Large intestine (tissue), 12 donors: Measurements from ENCODE around the gene KCNJ11. TPM values are rescaled to one million over a fixed set of nuclear protein-coding genes. Genes with fewer than 3 reads are reported as not detected.
"Not testable (repeated sequence)": the region's sequence is repeated elsewhere in the genome, so short reads cannot be mapped to it uniquely, and the experiment has no call there.

Experiments
- DNase-seq, 2 donors: peaks; one replicate each; pipeline versions ENCODE4 v3.0.0 to v3.0.0-alpha.2; 2013
- H3K27ac ChIP-seq: one replicate; pipeline ENCODE4 v1.5.1; 2013; ENCODE audit warnings: low read length
- H3K27me3 ChIP-seq: 2 replicates; pipeline ENCODE4 v1.6.1; 2013; ENCODE audit warnings: low read length; ENCODE audit not compliant: control insufficient read depth, insufficient read depth
- H3K36me3 ChIP-seq: 2 replicates; pipeline ENCODE4 v1.6.1; 2013; ENCODE audit warnings: low read length; ENCODE audit not compliant: control insufficient read depth, insufficient read depth
- H3K4me1 ChIP-seq: one replicate; pipeline ENCODE4 v1.6.1; 2013; ENCODE audit warnings: low read length; ENCODE audit not compliant: control insufficient read depth, insufficient read depth
- H3K4me3 ChIP-seq: one replicate; pipeline ENCODE4 v1.5.1; 2013; ENCODE audit warnings: low read length
- H3K9me3 ChIP-seq: one replicate; pipeline ENCODE4 v1.6.1; 2013; ENCODE audit warnings: mild to moderate bottlenecking, low read depth, low read length, moderate library complexity; ENCODE audit not compliant: control insufficient read depth
- WGBS: methylation state at CpG from one replicate; pipeline ENCODE4 v1.1.5; 2013; ENCODE audit warnings: low lambda C conversion rate; ENCODE audit not compliant: insufficient coverage; 5-methylcytosine and 5-hydroxymethylcytosine counted together
- long read RNA-seq, 11 donors: transcript quantifications; one replicate each; lab custom pipeline, GENCODE V29; 2026
- polyA plus RNA-seq: library from polyadenylated mRNA; unstranded; fragments of 120-200 nt; gene quantifications from one replicate; pipeline ENCODE4 v1.2.1, GENCODE V29; 2013

Gene KCNJ11
- 5.4 TPM for polyA plus RNA-seq
- long read RNA-seq, donor 1, transcript KCNJ11-201 (1 exons, 2,801 nt): major isoform, 6 of 6 reads
- long read RNA-seq, donor 1, partial matches to known transcripts: 0 of 6 reads
- long read RNA-seq, donor 1, other reads (novel, unspliced or antisense): 0 of 6 reads
- long read RNA-seq, donor 2, partial matches to known transcripts: 0 of 3 reads
- long read RNA-seq, donor 2, other reads (novel, unspliced or antisense): 0 of 3 reads
- long read RNA-seq, donor 3: 0 reads
- long read RNA-seq, donor 4: 0 reads
- long read RNA-seq, donor 5, partial matches to known transcripts: 0 of 1 reads
- long read RNA-seq, donor 5, other reads (novel, unspliced or antisense): 0 of 1 reads
- long read RNA-seq, donor 6, partial matches to known transcripts: 0 of 2 reads
- long read RNA-seq, donor 6, other reads (novel, unspliced or antisense): 0 of 2 reads
- long read RNA-seq, donor 7, partial matches to known transcripts: 0 of 1 reads
- long read RNA-seq, donor 7, other reads (novel, unspliced or antisense): 0 of 1 reads
- long read RNA-seq, donor 8, partial matches to known transcripts: 0 of 1 reads
- long read RNA-seq, donor 8, other reads (novel, unspliced or antisense): 0 of 1 reads
- long read RNA-seq, donor 9, partial matches to known transcripts: 0 of 1 reads
- long read RNA-seq, donor 9, other reads (novel, unspliced or antisense): 0 of 1 reads
- long read RNA-seq, donor 10, partial matches to known transcripts: 0 of 3 reads
- long read RNA-seq, donor 10, other reads (novel, unspliced or antisense): 0 of 3 reads
- long read RNA-seq, donor 11, partial matches to known transcripts: 0 of 1 reads
- long read RNA-seq, donor 11, other reads (novel, unspliced or antisense): 0 of 1 reads

DNA sequence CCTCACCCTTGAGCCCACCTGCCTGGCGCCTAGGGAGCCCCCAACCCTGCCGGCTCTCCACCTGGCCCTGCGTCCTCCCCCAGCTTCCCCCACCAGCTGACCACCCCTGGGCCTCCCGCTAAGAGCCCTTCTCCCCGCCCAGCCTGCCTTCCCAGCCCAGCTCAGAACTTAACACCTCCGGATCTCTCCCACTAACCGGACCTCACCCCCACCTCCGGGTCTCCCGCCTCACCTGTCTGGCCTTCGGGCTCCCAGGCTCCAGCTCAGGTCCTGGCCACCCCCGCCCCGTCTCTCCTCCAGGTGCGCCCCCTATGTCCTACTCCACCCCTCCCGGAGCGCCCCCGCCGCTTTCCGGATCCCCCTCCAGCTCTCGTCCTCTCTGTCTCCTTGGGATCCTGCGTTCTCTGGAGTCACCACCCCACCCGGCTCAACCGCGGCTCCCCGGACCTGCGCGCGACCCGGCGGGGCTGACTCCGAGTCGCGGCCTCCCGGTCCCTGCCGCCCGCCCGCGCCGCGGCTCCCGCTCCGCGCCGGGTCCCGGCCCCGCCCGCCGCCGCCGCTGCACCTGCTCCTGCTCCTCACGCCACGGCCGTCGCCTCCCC is at the start of gene KCNJ11:
Gene KCNJ11 (minus strand): TSS at position 51 of the 602 bp plus-strand sequence. CDS start 568 bp downstream, outside the sequence.
- peaks cover 2% of the 10 kb centered on the region for H3K27me3 ChIP-seq
- WGBS: no CpG with 5 or more reads among the region's 53 CpGs
- no peak for DNase-seq
- peaks cover 2% of the 10 kb centered on the region for H3K9me3 ChIP-seq
- H3K27ac ChIP-seq: peak within 1 kb of the TSS; percentile 44
- no peaks in the 10 kb centered on the region for H3K36me3 ChIP-seq
- H3K4me3 ChIP-seq: peak within 1 kb of the TSS; percentile 61
- H3K4me1 ChIP-seq: no peaks in the 10 kb centered on the region

DNA sequence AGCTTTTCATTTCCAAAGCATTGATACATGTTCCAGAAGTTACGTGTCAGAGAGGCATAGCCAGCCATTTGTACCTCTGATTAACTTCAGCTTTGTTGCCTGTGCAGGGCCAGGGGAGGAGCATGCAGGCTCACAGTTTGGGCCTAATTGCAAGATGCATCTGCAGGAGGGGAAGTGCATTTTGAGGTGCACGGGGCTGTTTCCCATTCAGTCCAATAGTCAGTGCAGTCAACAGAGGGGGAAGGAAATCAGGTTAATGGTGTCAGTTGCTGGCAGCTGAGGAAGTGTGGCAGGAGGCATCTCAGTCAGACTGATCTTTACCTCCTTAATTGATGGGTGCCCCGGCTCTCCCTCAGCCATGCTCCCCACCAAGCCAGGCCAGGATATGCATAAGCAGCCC is 48.9 kb upstream of the KCNJ11 start:
- H3K4me3 ChIP-seq: no peak overlapping the region
- peaks cover 10% of the 10 kb centered on the region for H3K4me1 ChIP-seq
- no CpG with 5 or more reads among the region's 3 CpGs for WGBS
- no peak overlapping the region for H3K27ac ChIP-seq
- DNase-seq: no peak
- no peaks in the 10 kb centered on the region for H3K9me3 ChIP-seq
- no peaks in the 10 kb centered on the region for H3K36me3 ChIP-seq
- no peaks in the 10 kb centered on the region for H3K27me3 ChIP-seq

DNA sequence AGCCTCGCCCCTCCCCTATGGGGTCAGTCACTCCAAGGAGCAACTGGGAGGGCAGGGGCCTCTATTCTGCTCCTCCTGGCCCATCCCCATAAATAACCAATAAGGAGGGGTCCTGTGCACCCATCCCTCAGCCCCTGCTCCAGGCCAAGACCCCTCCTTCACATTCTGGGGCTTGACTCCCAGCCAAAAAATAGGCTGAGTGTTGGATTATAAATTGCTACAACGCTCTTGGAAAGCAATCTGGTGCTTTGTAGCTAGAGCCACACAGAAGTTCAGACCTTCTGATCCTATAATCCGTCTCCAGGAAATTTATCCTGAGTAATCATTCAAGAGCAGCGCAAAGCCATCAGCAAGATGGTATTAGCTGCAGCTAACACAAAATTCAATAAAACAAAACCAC is 45.6 kb upstream of the KCNJ11 start:
- Histone ChIP-seq H3K4me3 (no peak overlapping the region), H3K27ac (no peak overlapping the region), H3K9me3 (no peaks in the 10 kb centered on the region), H3K27me3 (no peaks in the 10 kb centered on the region), H3K36me3 (no peaks in the 10 kb centered on the region), H3K4me1 (peaks cover 3% of the 10 kb centered on the region)
- 100% methylated on average over 1 of the region's 4 CpGs for WGBS
- DNase-seq: no peak

DNA sequence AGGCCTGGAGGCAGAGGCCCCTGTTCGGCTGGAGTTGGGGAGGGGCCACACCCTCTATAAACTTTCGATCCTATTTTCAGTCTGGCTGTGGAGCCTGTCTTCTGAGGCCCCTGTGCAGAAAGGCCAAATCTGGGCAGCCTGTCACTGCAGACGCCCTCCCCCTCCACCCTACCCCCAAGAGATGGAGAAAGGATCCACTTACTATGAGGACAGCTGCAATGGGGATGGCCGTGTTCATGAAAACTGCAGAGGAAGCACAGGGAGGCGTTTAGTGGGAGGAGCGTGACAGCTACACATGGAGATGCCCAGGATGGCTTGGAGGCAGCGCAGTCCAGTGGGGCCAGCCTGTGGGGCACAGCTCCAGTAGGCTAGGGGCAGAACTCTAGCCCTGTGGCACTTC is 43.5 kb upstream of the KCNJ11 start:
- H3K36me3 ChIP-seq: no peaks in the 10 kb centered on the region
- H3K27me3 ChIP-seq: no peaks in the 10 kb centered on the region
- no CpG with 5 or more reads among the region's 7 CpGs for WGBS
- DNase-seq: no peak
- no peak overlapping the region for H3K4me3 ChIP-seq
- H3K4me1 ChIP-seq: no peaks in the 10 kb centered on the region
- H3K9me3 ChIP-seq: no peaks in the 10 kb centered on the region
- H3K27ac ChIP-seq: no peak overlapping the region

DNA sequence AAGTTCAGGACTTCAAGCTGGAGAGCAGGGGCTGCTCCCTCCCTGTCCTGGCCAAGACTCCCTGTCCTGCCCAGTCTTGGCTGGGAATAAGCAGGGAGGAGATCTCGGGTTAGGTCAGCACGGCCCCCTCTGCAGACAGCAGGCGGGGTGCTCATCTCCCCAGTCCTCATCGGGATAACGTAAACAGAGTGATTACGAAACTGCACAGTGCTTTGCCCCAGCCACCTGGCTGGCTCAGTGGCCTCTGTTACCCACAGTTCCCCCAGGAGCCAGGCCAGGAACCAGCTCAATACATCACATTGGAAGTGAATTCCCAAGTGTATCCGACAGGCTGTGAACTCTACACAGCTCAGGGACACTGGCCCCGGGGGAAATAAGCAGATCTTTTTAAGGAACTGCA is 42.7 kb upstream of the KCNJ11 start:
- no peak overlapping the region for H3K27ac ChIP-seq
- H3K9me3 ChIP-seq: no peaks in the 10 kb centered on the region
- no peaks in the 10 kb centered on the region for H3K27me3 ChIP-seq
- DNase-seq: no peak
- WGBS: no CpG with 5 or more reads among the region's 8 CpGs
- no peaks in the 10 kb centered on the region for H3K36me3 ChIP-seq
- H3K4me3 ChIP-seq: no peak overlapping the region
- H3K4me1 ChIP-seq: no peaks in the 10 kb centered on the region

DNA sequence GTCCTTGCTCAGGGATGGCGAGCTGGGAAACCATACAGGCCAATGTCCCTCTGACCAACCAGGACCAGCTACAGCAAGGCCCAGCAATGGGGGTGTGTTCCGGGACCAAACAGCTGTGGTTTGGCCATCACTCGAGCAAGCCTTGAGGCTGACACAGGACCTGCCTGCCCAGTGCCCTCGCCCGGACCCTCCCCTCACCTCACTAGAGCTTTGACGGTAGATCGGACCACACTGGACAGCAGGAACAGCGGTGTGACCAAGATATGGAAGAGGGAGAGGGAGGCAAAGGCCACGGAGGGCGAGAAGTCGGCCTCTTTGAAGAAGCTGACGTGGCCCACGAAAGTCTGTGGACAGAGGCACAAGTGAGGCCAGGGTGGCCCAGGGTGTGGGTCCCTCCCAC is 42.2 kb upstream of the KCNJ11 start:
- WGBS: no CpG with 5 or more reads among the region's 13 CpGs
- Histone ChIP-seq H3K27me3 (no peaks in the 10 kb centered on the region), H3K4me3 (no peak overlapping the region), H3K4me1 (no peaks in the 10 kb centered on the region), H3K36me3 (no peaks in the 10 kb centered on the region), H3K27ac (no peak overlapping the region), H3K9me3 (no peaks in the 10 kb centered on the region)
- DNase-seq: no peak

DNA sequence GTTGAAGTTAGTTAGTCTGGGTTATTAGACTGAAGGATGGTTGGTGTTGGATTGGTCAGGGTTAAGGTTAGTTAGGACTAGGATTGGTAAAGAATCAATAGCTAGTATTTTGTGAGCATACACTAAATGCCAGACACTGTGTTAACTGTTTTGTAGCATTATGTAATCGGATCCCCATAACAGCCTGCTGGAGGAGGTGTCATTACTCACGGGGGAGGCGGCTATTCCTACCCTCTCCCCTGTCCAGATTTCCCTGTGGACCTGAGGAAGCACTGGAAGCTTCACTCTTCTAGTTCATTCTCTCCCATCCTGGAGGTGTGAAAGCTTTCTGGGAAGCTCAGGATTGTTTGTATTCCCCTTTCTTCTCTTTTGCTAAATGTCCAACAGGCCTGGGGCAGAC is 40.5 kb upstream of the KCNJ11 start:
- Histone ChIP-seq H3K36me3 (no peaks in the 10 kb centered on the region), H3K4me1 (peaks cover 7% of the 10 kb centered on the region), H3K27ac (no peak overlapping the region), H3K9me3 (no peaks in the 10 kb centered on the region), H3K4me3 (no peak overlapping the region), H3K27me3 (no peaks in the 10 kb centered on the region)
- WGBS: no CpG with 5 or more reads among the region's 3 CpGs
- no peak for DNase-seq

DNA sequence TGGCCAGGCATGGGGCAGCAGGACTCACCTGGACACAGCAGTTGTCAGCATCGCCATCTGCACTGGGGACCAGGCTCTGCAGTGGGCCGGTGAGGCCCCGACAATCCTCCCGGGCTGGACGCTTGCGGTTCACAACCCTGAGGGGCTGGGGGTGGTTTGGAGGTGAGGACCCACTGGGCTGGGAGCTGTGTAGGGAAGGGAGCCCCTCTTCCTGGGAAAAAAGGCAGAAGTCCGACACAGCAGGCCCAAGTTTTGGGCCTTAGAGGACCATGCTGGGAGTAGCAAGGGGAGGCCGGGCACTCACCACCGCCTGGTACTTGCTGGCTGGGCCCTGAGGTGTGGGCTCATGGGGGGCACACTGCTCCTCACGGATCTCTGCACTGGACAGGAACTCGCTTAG is 39.8 kb upstream of the KCNJ11 start:
- DNase-seq: no peak
- no peak overlapping the region for H3K27ac ChIP-seq
- H3K9me3 ChIP-seq: no peaks in the 10 kb centered on the region
- no peaks in the 10 kb centered on the region for H3K36me3 ChIP-seq
- WGBS: no CpG with 5 or more reads among the region's 11 CpGs
- H3K4me3 ChIP-seq: no peak overlapping the region
- peaks cover 14% of the 10 kb centered on the region for H3K4me1 ChIP-seq
- no peaks in the 10 kb centered on the region for H3K27me3 ChIP-seq

DNA sequence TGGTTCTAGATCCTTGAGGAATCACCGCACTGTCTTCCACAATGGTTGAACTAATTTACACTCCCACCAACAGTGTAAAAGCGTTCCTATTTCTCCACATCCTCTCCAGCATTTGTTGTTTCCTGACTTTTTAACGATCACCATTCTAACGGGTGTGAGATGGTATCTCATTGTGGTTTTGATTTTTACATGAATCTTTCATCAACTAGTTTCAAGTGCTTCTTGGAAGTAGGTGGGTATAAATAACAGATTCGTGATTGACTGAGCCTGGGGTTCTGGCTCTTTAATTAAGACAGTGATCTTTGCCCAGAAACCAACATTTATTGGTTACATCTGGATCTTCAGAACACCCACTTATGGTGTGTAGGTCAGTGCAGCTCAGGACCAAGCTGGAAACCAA is 37.8 kb upstream of the KCNJ11 start:
- not testable (repeated sequence) for H3K9me3 ChIP-seq, H3K27ac ChIP-seq, H3K27me3 ChIP-seq, DNase-seq, H3K4me3 ChIP-seq, H3K36me3 ChIP-seq
- WGBS: no CpG with 5 or more reads among the region's 5 CpGs
- H3K4me1 ChIP-seq: peaks cover 15% of the 10 kb centered on the region

DNA sequence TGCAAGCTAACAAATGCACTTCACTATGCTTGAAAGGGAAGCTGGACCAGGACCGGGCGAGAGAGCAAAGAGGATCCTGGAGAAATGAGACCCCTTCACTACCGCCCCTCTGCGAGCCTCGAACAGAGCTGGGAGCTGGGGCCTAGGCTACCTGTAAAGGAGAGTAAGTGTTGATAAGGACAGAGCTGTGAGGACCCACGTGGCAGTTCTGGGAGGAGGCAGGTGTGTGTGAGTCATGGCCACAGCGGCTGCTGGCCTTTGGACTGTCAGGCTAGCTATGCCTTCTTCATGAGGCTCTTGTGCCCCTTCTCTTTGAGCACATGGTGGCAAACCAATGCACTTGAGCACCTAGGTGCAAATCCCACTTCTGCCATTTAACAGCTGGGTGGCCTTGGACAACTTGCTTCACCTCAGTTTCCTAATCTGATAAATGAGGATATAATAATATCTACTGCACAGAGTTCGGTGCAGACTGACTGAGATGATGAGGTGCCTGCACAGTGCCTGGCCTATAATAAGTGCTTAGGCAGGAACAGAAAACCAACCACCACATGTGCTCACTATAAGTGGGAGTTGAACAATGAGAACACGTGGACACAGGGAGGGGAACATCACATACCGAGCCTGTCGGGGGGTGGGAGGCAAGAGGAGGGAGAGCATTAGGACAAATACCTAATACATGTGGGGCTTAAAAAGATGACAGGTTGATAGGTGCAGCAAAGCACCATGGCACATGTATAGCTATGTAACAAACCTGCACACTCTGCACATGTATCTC is 35.3 kb upstream of the KCNJ11 start:
- H3K27me3 ChIP-seq: peaks cover 2% of the 10 kb centered on the region
- no peaks in the 10 kb centered on the region for H3K36me3 ChIP-seq
- peak; percentile 94 to 97 for DNase-seq
- no CpG with 5 or more reads among the region's 11 CpGs for WGBS
- peak overlapping the region; percentile 62 for H3K27ac ChIP-seq
- no peaks in the 10 kb centered on the region for H3K9me3 ChIP-seq
- no peak overlapping the region for H3K4me3 ChIP-seq
- peaks cover 15% of the 10 kb centered on the region for H3K4me1 ChIP-seq
